Measurements from ENCODE around the gene MTRR.
"Not testable (repeated sequence)": the region's sequence is repeated elsewhere in the genome, so short reads cannot be mapped to it uniquely, and the experiment has no call there.

The MTRR gene

GRCh38 chr5:7897014-7897600 is 28.2 kb downstream of the MTRR start:
- DNase-seq (ENCODE audit: low read depth) = no peak

- no peak for DNase-seq (ENCODE audit: low read depth)
Measured at GRCh38 chr5:7902201-7902600, 33.3 kb downstream of the MTRR start.

GRCh38 chr5:7902666-7903625 is 34.0 kb downstream of the MTRR start:
- no peak for DNase-seq (ENCODE audit: low read depth)

GRCh38 chr5:7904170-7904569 is 35.2 kb downstream of the MTRR start:
- DNase-seq (ENCODE audit: low read depth) = no peak

- no peak for DNase-seq (ENCODE audit: low read depth)
Measured at GRCh38 chr5:7907612-7908011, 38.7 kb downstream of the MTRR start.

- no peak for DNase-seq (ENCODE audit: low read depth)
Measured at GRCh38 chr5:7908317-7908716, 39.4 kb downstream of the MTRR start.

- no peak for DNase-seq (ENCODE audit: low read depth)
Measured at GRCh38 chr5:7910738-7911428, 41.9 kb downstream of the MTRR start.

- DNase-seq (ENCODE audit: low read depth) = not testable (repeated sequence)
Measured at GRCh38 chr5:7911429-7911771, 42.5 kb downstream of the MTRR start.

GRCh38 chr5:7916171-7916804 is 47.3 kb downstream of the MTRR start:
- DNase-seq (ENCODE audit: low read depth) = no peak

- DNase-seq (ENCODE audit: low read depth) = no peak
Measured at GRCh38 chr5:7917130-7918123, 48.5 kb downstream of the MTRR start.

- no peak for DNase-seq (ENCODE audit: low read depth)
Measured at GRCh38 chr5:7925961-7926695, 57.2 kb downstream of the MTRR start.

GRCh38 chr5:7926720-7927119 is 57.8 kb downstream of the MTRR start:
- no peak for DNase-seq (ENCODE audit: low read depth)

GRCh38 chr5:7927466-7928375 is 58.8 kb downstream of the MTRR start:
- no peak for DNase-seq (ENCODE audit: low read depth)

GRCh38 chr5:7930011-7930410 is 61.1 kb downstream of the MTRR start:
- DNase-seq (ENCODE audit: low read depth) = no peak

- no peak for DNase-seq (ENCODE audit: low read depth)
Measured at GRCh38 chr5:7941692-7942091, 72.7 kb downstream of the MTRR start.

- DNase-seq (ENCODE audit: low read depth) = no peak
Measured at GRCh38 chr5:7947301-7947700, 78.4 kb downstream of the MTRR start.
